Stimulated activated CD8-positive, alpha-beta memory T cell treated with anti-CD3 and anti-CD28 coated beads, Interleukin-4, amount 100 ng/mL, for 48 hours (primary cell): Measurements from ENCODE around the gene QKI.
A peak's percentile ranks its signal among the peaks of the same experiment; 100 is the strongest.
"Not testable (repeated sequence)": the region's sequence is repeated elsewhere in the genome, so short reads cannot be mapped to it uniquely, and the experiment has no call there.

Experiments used
- DNase-seq: peaks from one replicate; pipeline ENCODE4 v3.0.0-alpha.2; 2020

Gene QKI

DNA sequence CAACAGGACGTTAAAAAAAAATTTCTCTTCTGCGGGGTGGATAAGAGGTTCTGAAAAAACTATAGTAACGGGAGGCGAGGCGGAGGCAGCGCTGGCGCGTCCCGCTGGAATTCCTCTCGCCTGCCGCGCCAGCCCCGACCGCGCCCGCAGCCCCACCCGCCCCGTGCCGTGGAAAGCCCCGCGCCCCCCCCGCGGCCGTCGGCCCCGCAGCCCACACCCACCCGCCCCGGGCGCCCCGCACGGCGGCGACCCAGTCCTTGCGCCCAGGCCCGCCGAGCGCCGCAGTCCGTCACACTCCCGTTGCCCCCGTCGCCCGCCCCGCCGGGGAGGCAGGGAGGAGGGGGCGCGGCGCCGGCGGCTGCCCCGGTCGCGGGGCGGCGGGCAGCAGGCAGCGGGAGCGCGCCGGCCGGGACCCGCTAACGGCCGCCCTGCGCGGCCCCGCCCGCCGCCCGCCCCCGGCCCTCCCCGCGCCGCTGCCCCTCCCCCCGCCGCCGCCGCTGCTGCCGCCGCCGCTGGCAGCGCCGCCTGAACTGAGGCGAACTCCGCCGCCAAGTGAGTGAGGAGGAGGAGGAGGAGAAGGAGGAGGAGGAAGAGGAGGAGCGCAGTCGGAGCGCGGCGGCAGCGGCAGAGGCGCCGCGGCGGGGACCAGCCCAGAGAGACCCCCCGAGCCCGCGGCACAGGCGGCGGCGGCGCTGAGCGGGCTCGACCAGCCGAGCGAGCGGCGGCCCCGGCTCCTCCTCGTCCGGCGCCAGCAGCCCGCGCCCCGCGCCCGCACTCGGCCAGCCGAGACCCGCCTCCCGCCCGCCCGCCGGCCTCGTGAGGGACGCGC is at the start of gene QKI:
Gene QKI, plus strand, starts transcription at position 602 of the 829 bp plus-strand sequence. CDS start 476 bp downstream, outside the sequence.
- DNase-seq, result peak; percentile 82

DNA sequence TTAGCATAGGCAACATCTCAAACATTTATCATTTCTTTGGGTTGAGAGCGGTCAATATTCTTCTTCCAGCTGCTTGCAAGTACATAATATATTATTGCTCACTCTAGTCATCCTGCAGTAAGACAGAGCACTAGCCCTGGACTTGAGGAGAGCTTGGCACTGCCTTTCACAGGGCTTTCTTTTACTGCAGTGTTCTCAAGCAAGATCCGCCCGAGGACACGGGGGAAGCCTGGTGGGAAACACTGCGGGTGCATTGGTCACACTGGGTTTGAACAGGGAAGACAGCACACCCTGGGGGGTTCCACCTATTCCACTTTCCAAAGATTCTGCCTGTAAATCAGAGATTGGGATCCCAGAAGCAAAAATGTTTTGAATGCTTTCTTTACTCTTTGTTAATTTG is 48.2 kb upstream of the QKI start:
- no peak for DNase-seq

GRCh38 chr6:163367497-163368183 is 46.9 kb upstream of the QKI start:
- no peak for DNase-seq

GRCh38 chr6:163369141-163369540 is 45.4 kb upstream of the QKI start:
- no peak for DNase-seq

DNA sequence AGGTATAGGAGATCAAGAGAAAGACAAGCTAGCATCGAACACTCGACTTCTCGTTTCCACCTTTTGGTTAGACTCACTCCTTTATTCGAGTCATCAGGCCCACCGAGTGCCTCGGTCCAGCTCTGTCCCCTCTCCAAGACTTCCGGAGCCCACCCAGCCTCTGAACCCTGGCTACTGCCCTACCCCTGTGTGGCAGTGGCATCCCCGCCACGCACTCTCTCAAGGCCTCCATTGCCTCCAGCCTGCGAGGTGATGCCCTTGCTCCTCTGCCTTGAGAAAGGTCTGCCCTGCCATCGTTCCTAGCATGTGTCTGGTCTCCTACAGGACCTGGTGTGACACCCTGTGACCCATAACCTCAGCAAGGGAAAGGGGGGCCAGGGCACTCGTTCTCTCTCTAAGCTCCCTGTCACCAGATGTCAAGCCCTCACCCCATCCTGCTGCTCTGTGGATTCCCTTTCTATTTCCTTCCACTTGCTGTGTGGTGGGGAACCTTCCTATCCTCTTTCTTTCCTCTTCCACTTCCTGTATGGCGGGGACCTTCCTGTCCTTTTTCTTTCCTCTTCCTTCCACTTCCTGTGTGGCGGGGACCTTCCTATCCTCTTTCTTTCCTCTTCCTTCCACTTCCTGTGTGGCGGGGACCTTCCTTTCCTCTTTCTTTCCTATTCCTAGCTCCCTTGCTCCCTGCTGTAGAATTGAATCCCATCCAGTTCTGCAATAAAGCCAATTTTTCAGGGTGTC is 44.7 kb upstream of the QKI start:
- DNase-seq, result no peak

- DNase-seq, result no peak
Observed at GRCh38 chr6:163370464-163371117, 43.9 kb upstream of the QKI start.

DNA sequence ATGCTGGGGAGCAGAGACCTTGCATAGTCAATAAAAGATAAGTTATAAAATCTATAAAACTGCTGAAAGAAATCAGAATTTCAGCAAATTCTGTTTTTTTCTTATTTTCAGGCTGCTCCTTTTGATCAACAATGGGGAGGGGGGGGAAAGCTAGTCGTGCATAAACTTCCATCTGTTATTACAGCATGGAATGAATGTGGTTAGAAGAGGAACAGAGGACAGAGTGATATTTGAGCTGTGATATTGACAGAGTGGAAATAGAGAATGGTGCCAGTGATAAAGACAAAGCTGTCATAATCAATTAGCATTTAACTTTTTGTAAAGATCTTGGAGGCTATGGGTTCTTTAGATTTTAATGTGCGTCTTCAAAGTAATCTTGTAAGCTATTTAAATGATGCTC is 43.4 kb upstream of the QKI start:
- no peak for DNase-seq

DNA sequence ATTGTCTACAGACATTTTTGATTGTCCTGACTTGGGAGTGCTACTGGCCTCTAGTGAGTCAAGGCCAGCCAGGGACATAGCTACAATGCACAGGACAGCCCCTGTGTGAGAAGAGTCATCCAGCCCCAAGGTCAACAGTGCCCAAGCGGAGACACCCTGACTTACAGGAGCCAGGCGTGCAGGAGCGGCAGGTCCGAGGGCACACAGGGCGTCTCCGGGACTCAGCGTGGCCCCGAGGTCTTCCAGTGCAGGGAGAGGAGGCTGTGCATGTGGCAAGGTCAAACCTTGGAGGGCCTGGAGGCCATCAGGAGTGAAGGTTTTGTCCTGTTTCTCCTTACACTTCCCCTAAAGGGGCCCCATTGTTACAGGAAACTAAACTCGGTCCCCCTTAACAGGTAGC is 41.3 kb upstream of the QKI start:
- DNase-seq, result no peak

DNA sequence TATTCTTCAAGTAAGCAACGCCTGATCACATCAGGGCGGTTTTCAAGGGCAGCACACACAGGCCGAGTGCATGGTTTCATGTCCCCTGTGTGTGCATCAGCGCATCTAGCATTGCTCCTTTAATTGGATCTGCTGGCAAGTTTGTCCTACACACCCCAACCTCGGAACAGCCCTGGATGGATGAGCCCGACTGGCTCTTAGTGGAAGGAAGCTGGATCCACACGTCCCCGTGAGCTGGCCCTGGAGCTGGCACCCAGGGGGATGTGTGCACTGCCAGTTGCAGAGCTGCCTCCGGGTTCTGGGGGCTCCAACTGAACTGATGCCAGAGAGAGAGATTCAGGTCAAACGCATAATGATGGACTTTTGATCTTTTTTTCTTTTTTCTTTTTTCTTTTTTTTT is 39.2 kb upstream of the QKI start:
- no peak for DNase-seq

DNA sequence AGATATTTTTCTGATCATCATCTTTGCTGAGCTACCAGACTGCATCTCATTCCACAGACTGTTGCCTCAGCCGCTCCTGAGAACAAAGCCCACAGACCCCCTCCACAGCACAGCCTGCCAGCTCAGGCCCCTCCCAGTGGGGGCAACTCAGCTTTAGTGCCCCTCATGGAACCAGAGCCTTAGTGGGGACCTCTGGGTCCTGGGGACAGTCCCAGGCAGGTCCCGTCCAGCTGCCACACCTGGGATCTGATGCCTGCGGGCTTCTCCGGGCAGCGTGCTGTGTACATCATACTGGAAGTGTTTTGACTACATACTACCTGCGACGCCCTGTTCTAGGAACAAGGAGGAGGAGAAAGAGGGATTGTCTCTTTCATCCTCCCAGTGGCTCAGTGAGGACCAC is 38.3 kb upstream of the QKI start:
- DNase-seq, result no peak

DNA sequence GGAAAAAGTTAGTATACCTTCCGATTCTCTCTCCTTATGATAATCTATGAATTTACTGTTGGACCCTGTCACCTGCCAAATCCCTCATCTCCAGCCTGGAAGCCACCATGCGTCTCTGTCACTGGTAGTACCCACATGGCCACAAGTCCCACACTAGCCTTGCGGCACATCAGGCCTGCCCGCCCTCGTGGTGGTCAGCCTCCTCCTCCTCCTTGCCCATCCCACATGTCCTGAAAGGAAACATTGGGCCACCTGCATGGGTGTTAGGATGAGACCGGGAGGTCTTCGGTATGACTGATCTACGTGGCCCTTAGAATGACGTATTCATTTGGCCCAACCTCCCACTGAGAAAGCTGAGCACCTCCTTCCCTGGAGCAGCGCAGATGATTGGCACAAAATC is 37.0 kb upstream of the QKI start:
- no peak for DNase-seq

DNA sequence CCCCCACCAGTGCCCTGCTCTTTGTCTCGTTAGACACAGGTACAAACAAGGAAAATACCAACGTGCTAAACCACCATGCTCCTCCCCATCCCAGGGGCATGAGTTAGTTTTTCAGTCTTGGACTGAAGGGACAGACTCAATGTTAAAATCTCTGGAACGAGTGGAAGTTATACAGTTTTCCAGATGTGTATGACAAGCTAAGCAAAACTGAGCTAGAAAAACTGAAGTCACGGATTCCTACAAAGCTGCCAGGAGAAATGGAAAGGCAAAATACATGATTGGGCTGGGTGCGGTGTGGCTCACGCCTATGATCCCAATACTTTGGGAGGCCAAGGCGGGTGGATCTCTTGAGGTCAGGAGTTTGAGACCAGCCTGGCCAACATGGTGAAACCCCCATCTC is 34.3 kb upstream of the QKI start:
- DNase-seq, result no peak

GRCh38 chr6:163381118-163381756 is 33.3 kb upstream of the QKI start:
- no peak for DNase-seq

DNA sequence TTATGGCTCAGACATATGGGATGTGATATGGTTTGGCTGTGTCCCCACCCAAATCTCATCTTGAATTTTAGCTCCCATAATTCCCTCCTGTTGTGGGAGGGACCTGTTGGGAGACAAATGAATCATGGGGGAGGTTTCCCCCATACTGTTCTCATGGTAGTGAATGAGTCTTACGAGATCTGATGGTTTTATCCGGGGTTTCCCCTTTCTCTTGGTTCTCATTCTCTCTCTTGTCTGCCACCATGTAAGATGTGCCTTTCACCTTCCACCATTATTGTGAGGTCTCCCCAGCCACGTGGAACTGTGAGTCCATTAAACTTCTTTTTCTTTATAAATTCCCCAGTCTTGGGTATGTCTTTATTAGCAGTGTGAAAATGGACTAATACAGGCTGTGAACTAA is 31.1 kb upstream of the QKI start:
- not testable (repeated sequence) for DNase-seq

DNA sequence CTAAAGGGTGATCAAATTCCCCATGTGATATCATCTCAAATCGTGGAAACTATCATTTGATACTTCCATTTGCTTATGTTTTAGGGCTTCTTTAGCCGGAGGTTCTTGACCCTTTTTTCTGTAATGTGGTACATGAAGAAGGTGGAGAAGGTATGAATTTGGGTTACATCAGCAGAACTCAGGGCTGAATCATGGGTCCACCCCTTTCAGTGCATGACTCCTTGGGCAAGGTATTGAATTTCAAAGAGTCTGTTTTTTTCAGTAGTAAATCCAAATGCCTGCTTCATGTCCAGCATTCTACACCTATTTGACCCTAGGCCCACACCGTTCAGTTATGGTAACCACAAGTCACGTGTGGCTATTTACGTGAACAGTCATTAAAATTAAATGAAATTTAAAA is 30.6 kb upstream of the QKI start:
- DNase-seq, result no peak

GRCh38 chr6:163384510-163384909 is 30.0 kb upstream of the QKI start:
- DNase-seq, result no peak

- DNase-seq, result not testable (repeated sequence)
Observed at GRCh38 chr6:163385503-163385902, 29.0 kb upstream of the QKI start.

DNA sequence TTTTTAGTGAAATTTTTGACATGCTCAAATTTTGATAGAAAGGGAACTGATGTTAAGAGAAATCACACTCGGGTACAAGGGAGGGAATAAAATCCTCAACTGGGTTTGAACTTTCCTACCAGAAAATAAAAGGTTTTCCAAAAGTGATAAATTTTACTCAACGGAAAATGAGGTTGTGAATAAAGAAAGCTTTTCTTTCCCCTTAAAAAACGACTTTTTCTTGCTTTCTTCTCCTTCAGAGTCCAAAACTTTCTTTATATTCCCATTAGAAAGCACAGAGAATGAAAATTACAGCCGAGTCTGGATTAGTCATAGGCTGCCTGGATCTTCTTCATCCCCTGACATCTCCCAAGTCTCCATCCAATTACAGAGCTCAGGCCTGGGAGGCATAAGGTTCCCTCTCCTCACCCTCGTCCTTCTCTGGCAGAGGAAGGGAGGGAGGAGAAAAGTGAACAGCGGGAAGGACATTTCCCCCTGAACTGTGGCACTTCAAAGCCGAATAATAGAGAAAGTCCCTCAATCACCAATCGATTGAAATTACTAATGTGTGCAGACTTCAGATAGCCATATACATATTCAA is 28.1 kb upstream of the QKI start:
- DNase-seq, result no peak

DNA sequence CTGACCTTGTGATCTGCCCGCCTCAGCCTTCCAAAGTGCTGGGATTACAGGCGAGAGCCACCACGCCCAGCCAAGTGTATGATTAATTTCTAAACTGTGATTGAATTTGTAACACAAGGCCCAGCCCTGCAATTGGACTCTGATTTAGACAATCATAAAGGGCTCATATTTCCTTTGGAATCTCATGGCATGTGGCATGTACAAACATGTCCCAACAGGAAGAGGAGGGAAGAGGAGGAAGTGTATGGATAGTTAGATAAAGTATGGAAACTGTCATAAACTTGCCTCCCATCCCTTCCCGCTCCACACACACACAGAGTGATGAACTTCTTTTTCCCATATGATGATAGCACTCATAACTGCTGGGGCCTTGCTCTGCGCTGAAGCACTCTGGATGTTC is 27.2 kb upstream of the QKI start:
- DNase-seq, result no peak

- no peak for DNase-seq
Observed at GRCh38 chr6:163389354-163389753, 25.2 kb upstream of the QKI start.

GRCh38 chr6:163390770-163391169 is 23.7 kb upstream of the QKI start:
- no peak for DNase-seq

- no peak for DNase-seq
Observed at GRCh38 chr6:163391985-163392384, 22.5 kb upstream of the QKI start.
